Uterus (tissue), 2 donors: Measurements from ENCODE around the gene NPAS2.

Experiments used
- CTCF ChIP-seq, 4 experiments: fragments of 200-600 bp in 2 of 4; fragments of 450-650 bp in 2 of 4; sonication (generic) in 2 of 4; IDR thresholded peaks; one replicate each; pipeline ENCODE4 v1.5.1; 2016 to 2019; ENCODE audit warnings: antibody characterized with exemption in 4 of 4, mild to moderate bottlenecking in 2 of 4, moderate library complexity in 1 of 4
- POLR2A ChIP-seq, 2 donors: fragments of 450-650 bp; IDR thresholded peaks; one replicate each; pipeline ENCODE4 v1.6.1; 2016; ENCODE audit warnings: antibody characterized with exemption in 2 of 2, mild to moderate bottlenecking in 1 of 2, moderate library complexity in 1 of 2

- no peak for TF ChIP-seq POLR2A (IDR thresholded peaks at IDR 0.05)
- TF ChIP-seq CTCF (IDR thresholded peaks at IDR 0.05): no peak
Observed at GRCh38 chr2:100789361-100789760, 30.6 kb upstream of the NPAS2 start.
